GM18873 (cell line): ENCODE results near the gene EMB.
"Not testable (repeated sequence)": the region's sequence is repeated elsewhere in the genome, so short reads cannot be mapped to it uniquely, and the experiment has no call there.

ENCODE experiments used
- ATAC-seq: cut with Tn5 transposase; IDR thresholded peaks from one replicate; pipeline ENCODE4 v1.9.1; 2021; ENCODE audit warnings: mild to moderate bottlenecking, moderate library complexity, moderate number of reproducible peaks; ENCODE audit not compliant: unreplicated experiment, low FRiP score

EMB gene, protein sequence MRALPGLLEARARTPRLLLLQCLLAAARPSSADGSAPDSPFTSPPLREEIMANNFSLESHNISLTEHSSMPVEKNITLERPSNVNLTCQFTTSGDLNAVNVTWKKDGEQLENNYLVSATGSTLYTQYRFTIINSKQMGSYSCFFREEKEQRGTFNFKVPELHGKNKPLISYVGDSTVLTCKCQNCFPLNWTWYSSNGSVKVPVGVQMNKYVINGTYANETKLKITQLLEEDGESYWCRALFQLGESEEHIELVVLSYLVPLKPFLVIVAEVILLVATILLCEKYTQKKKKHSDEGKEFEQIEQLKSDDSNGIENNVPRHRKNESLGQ

DNA sequence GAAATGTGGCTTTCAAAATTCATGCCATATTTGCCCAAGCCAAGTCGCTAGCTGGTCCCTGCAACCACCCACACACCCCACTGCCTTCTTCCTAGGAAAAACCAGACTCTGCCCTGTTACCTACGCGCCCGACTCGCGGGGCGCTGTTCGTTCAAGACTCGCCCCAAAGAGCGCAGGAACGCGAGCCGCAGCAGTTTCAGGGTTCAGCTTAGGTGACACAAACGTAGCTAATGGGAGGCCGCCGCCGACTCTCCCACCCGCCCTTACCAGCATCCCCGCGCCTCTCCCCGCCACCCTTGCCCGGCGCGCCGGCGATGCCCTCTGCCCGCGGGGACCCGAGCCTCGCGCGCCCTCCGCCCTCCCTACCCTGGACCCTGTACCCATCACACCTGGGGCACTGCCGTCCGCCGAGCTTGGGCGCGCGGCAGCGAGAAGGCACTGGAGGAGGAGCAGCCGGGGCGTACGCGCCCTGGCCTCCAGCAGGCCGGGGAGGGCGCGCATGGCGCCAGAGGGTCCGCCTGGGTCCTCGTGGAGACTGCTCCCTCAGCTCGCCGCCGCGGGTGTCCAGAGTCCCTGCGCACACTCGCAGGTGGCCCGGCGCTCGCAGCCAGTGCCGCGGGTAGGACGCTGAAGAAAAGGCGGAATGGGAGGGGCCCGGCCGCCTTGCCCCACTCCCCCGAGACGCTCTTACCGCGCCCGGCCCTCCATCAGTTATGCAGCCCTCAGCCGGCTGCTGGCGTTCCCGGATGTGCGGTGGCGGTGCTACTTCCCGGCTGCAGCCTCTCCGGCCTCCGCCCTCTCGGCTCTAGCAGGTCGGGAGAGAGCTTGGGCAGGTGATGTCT, at the start of gene EMB:
TSS of gene EMB (minus strand) at position 638 of the 842 bp plus-strand sequence. CDS start at position 501, 137 bp downstream.
- ATAC-seq = peak; percentile 52

GRCh38 chr5:50489491-50489890, 48.4 kb upstream of the EMB start:
- ATAC-seq = not testable (repeated sequence)

- ATAC-seq = not testable (repeated sequence)
Observed at GRCh38 chr5:50478790-50479189, 37.7 kb upstream of the EMB start.

- peak; percentile 99 for ATAC-seq
Observed at GRCh38 chr5:50476549-50476948, 35.5 kb upstream of the EMB start.

GRCh38 chr5:50465015-50465414, 23.9 kb upstream of the EMB start:
- ATAC-seq = not testable (repeated sequence)

DNA sequence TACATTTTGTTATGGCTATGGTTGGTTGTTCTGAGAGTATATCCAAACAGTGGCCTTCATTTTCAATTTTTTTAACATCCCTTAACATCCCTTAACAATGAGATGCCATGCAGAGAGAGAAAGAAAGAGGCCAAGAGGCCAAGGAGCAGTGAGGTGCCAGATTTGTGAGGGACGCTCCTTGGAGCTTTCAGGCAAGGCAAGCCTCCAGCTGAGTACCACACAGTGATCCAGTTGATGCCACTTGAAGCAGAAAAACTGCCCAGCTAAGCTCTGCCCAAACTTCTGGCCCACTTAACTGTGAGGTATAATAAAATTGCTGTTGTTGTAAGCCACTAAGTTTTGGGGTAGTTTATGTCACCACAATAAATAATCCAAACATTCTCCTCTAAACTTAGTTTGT, 22.6 kb upstream of the EMB start:
- ATAC-seq = no peak

DNA sequence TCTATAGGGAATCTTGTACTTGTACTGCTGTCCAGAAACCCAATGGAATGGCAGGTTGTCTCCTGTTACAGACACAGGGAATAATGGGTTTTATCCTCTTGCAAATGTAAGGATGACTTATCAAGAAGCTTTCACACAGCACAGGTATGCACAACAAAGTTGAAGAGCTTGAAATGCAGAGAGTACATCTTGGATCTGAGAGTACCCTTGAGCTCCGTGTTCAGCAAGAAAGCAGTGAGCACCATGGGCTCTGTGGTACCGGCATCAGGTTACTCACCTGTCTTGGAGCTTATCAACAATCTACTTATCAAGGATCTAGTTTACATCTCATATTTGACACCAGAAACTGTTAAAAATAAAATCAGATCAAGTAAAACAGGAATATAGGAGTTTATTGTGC, 22.0 kb upstream of the EMB start:
- ATAC-seq = no peak

DNA sequence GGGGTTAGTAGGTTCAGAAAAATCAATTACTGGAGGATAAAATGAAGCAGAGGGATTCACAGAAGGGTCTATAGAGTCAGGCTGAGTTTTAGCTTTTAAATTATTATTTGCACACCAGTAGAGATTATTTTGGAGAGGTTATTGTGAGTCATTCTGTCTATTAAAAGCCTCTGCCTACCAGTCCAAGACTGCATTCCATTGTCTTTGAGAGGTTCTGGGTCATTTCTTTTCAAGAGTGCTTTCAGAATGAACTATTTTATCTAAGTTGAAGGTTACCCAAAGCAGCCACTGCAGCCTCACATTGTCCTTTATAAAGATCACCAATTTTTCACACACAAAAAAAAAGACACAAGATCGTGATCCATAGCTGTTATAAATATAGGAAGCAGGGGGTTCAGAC, 21.5 kb upstream of the EMB start:
- not testable (repeated sequence) for ATAC-seq

DNA sequence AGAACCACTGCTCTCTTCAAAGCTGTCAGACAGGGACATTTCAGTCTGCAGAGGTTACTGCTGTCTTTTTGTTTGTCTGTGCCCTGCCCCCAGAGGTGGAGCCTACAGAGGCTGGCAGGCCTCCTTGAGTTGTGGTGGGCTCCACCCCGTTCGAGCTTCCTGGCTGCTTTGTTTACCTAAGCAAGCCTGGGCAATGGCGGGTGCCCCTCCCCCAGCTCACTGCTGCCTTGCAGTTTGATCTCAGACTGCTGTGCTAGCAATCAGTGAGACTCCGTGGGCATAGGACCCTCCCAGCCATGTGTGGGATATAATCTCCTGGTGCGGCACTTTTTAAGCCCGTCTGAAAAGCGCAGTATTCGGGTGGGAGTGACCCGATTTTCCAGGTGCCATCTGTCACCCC, 17.3 kb upstream of the EMB start:
- not testable (repeated sequence) for ATAC-seq

DNA sequence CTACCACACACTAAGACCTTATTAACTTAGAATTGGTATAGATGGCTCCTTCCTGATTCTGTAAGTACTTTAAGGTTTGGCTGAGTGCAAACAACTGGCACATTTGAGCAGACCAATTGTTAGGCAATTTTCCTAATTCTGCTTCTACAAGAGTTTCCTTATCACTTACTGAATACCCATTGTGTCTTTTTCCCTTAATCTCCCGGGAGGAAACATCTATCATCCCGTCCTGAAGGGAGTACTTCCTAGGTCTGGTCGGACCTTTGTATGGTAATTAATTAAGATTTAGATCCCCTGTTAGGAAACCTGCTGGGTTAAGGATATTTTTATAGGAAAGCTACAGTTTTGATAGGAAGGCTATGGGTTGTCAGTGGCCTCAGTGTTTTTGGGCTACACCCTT, 8.2 kb upstream of the EMB start:
- not testable (repeated sequence) for ATAC-seq

DNA sequence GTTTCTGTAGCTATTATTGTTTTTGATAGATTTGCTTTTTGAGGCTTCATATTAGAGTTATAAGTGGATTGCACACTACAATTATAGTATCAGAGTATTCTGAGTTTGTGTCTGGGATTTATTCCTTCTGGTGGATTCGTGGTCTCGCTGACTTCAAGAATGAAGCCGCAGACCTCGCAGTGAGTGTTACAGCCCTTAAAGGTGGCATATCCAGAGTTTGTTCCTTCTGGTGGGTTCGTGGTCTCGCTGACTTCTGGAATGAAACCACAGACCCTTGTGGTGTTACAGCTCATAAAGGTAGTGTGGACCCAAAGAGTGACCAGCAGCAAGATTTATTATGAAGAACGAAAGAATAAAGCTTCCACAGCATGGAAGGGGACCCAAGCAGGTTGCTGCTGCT, 6.9 kb upstream of the EMB start:
- no peak for ATAC-seq

DNA sequence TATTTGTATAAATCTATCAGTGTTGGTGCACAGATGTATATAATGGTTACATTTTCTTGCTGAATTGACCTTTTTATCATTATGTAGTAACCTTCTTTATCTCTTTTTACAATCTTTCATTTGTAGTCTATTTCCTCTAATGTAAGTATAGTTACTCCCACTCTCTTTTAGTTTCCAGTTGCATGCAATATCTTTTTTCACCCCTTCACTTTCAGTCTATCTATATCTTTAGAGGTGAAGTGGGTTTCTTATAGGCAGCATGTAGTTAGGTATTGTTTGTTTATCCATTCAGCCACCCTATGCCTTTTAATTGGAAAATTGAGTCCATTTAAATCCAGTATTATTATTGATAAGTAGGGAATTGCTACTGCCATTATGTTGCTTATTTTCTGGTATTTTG, 6.1 kb upstream of the EMB start:
- no peak for ATAC-seq

DNA sequence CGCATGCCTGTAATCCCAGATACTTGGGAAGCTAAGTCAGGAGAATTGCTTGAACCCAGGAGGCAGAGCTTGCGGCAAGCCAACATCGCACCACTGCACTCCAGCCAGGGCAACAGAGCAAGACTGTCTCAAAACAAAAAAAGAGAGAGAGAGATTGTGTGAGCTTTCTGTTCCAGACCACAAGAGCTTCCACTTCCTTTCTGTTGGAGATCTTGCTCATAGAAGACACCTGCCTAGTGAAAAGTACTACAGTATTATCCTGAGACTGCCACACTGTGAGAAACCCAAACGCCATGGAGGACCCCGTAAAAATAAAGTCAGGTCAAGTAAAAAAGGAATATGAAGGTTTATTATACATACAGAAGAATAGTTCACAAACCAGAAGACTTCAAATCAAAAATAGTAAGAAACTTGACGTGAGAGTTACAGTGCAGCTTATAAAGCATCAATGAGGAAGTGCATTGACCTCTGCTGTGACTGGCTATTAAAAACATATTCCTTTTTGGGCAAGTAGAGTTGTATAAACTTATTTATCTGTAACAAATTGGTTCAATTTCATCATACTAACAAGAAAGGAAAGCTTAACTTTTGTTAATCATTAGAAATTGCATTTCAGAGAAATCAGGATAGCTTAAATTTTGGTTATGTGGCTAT, 4.3 kb upstream of the EMB start:
- ATAC-seq = peak; percentile 86

GRCh38 chr5:50442559-50443539, 1.8 kb upstream of the EMB start:
- ATAC-seq = not testable (repeated sequence)

- no peak for ATAC-seq
Observed at GRCh38 chr5:50441493-50441955, 436 bp upstream of the EMB start.

DNA sequence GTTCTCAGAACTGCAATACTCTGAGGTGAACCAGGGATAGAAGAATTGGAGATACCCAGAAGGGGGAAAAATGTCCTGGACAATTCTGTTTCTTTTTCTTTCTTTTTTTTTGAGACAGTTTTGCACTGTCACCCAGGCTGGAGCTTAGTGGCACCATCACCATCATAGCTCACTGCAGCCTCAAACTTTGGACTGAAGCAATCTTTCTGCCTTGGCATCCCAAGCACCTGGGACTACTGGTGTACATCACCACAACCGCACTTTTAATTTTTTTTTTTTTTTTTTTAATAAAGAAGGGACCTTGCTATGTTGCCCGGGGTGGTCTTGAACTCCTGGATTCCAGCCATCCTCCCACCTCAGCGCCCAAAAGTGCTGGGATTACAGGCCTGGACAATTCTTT, 1.9 kb downstream of the EMB start:
- no peak for ATAC-seq

- ATAC-seq = not testable (repeated sequence)
Observed at GRCh38 chr5:50438060-50438459, 3.0 kb downstream of the EMB start.

DNA sequence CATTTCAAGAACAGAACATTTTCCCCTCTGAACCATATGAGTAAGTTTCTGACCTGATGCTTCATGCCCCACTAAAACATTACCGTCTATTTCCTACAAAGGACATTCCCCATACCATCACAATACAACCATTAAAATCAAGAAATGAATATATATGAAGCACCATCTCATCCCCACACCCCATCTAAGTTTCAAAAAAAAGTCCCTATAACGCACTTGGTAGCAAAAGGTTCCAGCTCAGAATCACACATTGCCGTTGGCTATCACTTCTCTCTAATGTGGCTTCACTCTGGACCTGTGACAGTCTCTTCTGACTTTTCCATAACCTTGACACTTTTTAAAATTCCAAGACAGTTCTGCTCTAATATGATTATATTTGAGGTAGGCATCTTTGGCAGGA, 5.9 kb downstream of the EMB start:
- ATAC-seq = no peak

- not testable (repeated sequence) for ATAC-seq
Observed at GRCh38 chr5:50431133-50431904, 9.8 kb downstream of the EMB start.
